H9 (cell line): ENCODE results near the gene CFAP119. TPM values are rescaled to one million over a fixed set of nuclear protein-coding genes. Genes with fewer than 3 reads are reported as not detected.
A peak's percentile ranks its signal among the peaks of the same experiment; 100 is the strongest.

Source experiments
- DNase-seq: peaks from one replicate; pipeline ENCODE4 v3.0.0-alpha.2; 2017
- H2AFZ ChIP-seq: one replicate; pipeline ENCODE4 v1.6.1; 2013; ENCODE audit warnings: mild to moderate bottlenecking, low read length, control low read depth, moderate library complexity
- H2AK5ac ChIP-seq: 2 replicates; pipeline ENCODE4 v1.6.1; 2013; ENCODE audit warnings: low read length, control low read depth, mixed read lengths; ENCODE audit not compliant: insufficient read length
- H2BK120ac ChIP-seq: one replicate; pipeline ENCODE4 v1.6.1; 2013; ENCODE audit warnings: low read depth, mild to moderate bottlenecking, low read length, control low read depth, inconsistent platforms; ENCODE audit not compliant: poor library complexity, severe bottlenecking
- H2BK12ac ChIP-seq: 2 replicates; pipeline ENCODE4 v1.6.1; 2013; ENCODE audit warnings: low read length, control low read depth, mixed read lengths, low read depth; ENCODE audit not compliant: insufficient read length
- H2BK15ac ChIP-seq: 2 replicates; pipeline ENCODE4 v1.6.1; 2013; ENCODE audit warnings: low read depth, low read length, control low read depth
- H2BK20ac ChIP-seq: one replicate; pipeline ENCODE4 v1.6.1; 2013; ENCODE audit warnings: low read depth, mild to moderate bottlenecking, low read length, control low read depth, inconsistent platforms; ENCODE audit not compliant: poor library complexity, severe bottlenecking
- H2BK5ac ChIP-seq: 2 replicates; pipeline ENCODE4 v1.6.1; 2013; ENCODE audit warnings: low read length, control low read depth, mixed read lengths; ENCODE audit not compliant: insufficient read length
- H3K14ac ChIP-seq: 2 replicates; pipeline ENCODE4 v1.6.1; 2013; ENCODE audit warnings: low read length, control low read depth; ENCODE audit not compliant: insufficient read depth
- H3K18ac ChIP-seq: 2 replicates; pipeline ENCODE4 v1.6.1; 2013; ENCODE audit warnings: low read depth, mild to moderate bottlenecking, mixed read lengths, low read length, control low read depth; ENCODE audit not compliant: insufficient read length
- H3K23ac ChIP-seq: 2 replicates; pipeline ENCODE4 v1.6.1; 2013; ENCODE audit warnings: low read length, control low read depth, mixed read lengths, low read depth; ENCODE audit not compliant: insufficient read length
- H3K23me2 ChIP-seq: 2 replicates; pipeline ENCODE4 v1.6.1; 2013; ENCODE audit warnings: low read depth, mild to moderate bottlenecking, mixed read lengths, low read length, control low read depth; ENCODE audit not compliant: insufficient read length, poor library complexity, severe bottlenecking
- H3K27ac ChIP-seq: 2 replicates; pipeline ENCODE4 v1.5.1; 2013; ENCODE audit warnings: low read length, control low read depth, mixed read lengths, low read depth; ENCODE audit not compliant: insufficient read length
- H3K27me3 ChIP-seq: 2 replicates; pipeline ENCODE4 v1.6.1; 2013; ENCODE audit warnings: low read length, control low read depth, inconsistent platforms; ENCODE audit not compliant: insufficient read depth
- H3K4ac ChIP-seq: 2 replicates; pipeline ENCODE4 v1.6.1; 2013; ENCODE audit warnings: low read depth, mild to moderate bottlenecking, control low read depth, inconsistent platforms, low read length, moderate library complexity
- H3K4me1 ChIP-seq: 2 replicates; pipeline ENCODE4 v1.6.1; 2013; ENCODE audit warnings: low read length, control low read depth, inconsistent platforms; ENCODE audit not compliant: insufficient read depth
- H3K4me2 ChIP-seq: 2 replicates; pipeline ENCODE4 v1.6.1; 2013; ENCODE audit warnings: low read length, control low read depth, mixed read lengths; ENCODE audit not compliant: insufficient read length, insufficient read depth
- H3K56ac ChIP-seq: 2 replicates; pipeline ENCODE4 v1.6.1; 2013; ENCODE audit warnings: low read depth, mild to moderate bottlenecking, mixed read lengths, low read length, control low read depth; ENCODE audit not compliant: insufficient read length
- H3K79me1 ChIP-seq: 2 replicates; pipeline ENCODE4 v1.6.1; 2013; ENCODE audit warnings: low read depth, mild to moderate bottlenecking, moderate library complexity, low read length, control low read depth, inconsistent platforms; ENCODE audit not compliant: insufficient read depth, poor library complexity, severe bottlenecking
- H3K79me2 ChIP-seq: 2 replicates; pipeline ENCODE4 v1.6.1; 2013; ENCODE audit warnings: low read length, control low read depth, inconsistent platforms; ENCODE audit not compliant: insufficient read depth
- H3K9ac ChIP-seq: 2 replicates; pipeline ENCODE4 v1.6.1; 2013; ENCODE audit warnings: low read length, control low read depth, mixed read lengths; ENCODE audit not compliant: insufficient read length; ENCODE audit errors: extremely low read depth
- H3K9me3 ChIP-seq: one replicate; pipeline ENCODE4 v1.6.1; 2013; ENCODE audit warnings: low read depth, low read length, inconsistent platforms; ENCODE audit not compliant: control insufficient read depth
- H3T11ph ChIP-seq: one replicate; pipeline ENCODE4 v1.6.1; 2013; ENCODE audit warnings: mild to moderate bottlenecking, low read length, control low read depth, inconsistent platforms
- H4K20me1 ChIP-seq: one replicate; pipeline ENCODE4 v1.6.1; 2013; ENCODE audit not compliant: control insufficient read depth, insufficient read length, insufficient read depth
- H4K5ac ChIP-seq: 2 replicates; pipeline ENCODE4 v1.6.1; 2013; ENCODE audit warnings: low read depth, mild to moderate bottlenecking, mixed read lengths, low read length, control low read depth; ENCODE audit not compliant: insufficient read length
- H4K8ac ChIP-seq: replicated peaks from 2 replicates; pipeline ENCODE4 v1.6.1; 2013; ENCODE audit warnings: low read length, control low read depth, mixed read lengths, low read depth; ENCODE audit not compliant: insufficient read length
- H4K91ac ChIP-seq: 2 replicates; pipeline ENCODE4 v1.6.1; 2013; ENCODE audit warnings: low read depth, mild to moderate bottlenecking, moderate library complexity, mixed read lengths, low read length, control low read depth; ENCODE audit not compliant: insufficient read length
- H3K27ac Mint-ChIP-seq, 3 experiments: 2 replicates in 2 of 3; 3 replicates in 1 of 3; pipeline ENCODE4 v1.8.0; 2020 to 2021; ENCODE audit warnings: mixed read lengths in 3 of 3, mild to moderate bottlenecking in 1 of 3, moderate library complexity in 1 of 3
- H3K27me3 Mint-ChIP-seq: 2 replicates; pipeline ENCODE4 v1.8.0; 2021; ENCODE audit warnings: low read depth, mild to moderate bottlenecking, moderate library complexity, mixed read lengths
- H3K36me3 Mint-ChIP-seq, 3 experiments: 2 replicates in 2 of 3; 3 replicates in 1 of 3; pipeline ENCODE4 v1.8.0; 2020 to 2021; ENCODE audit warnings: low read depth in 3 of 3, mixed read lengths in 3 of 3; ENCODE audit not compliant: insufficient read depth in 1 of 3
- H3K4me1 Mint-ChIP-seq, 2 experiments: 2 replicates each; pipeline ENCODE4 v1.8.0; 2020; ENCODE audit warnings: mixed read lengths in 2 of 2
- H3K4me3 Mint-ChIP-seq, 2 experiments: 2 replicates in 1 of 2; 3 replicates in 1 of 2; pipeline ENCODE4 v1.8.0; 2020 to 2021; ENCODE audit warnings: mild to moderate bottlenecking in 2 of 2, mixed read lengths in 2 of 2, moderate library complexity in 1 of 2
- H3K9me3 Mint-ChIP-seq, 2 experiments: 2 replicates in 1 of 2; 3 replicates in 1 of 2; pipeline ENCODE4 v1.8.0; 2020; ENCODE audit warnings: mild to moderate bottlenecking in 2 of 2, mixed read lengths in 2 of 2, moderate library complexity in 1 of 2
- CTCF ChIP-seq: fragments of 200-600 bp; sonication (generic); conservative IDR thresholded peaks from 3 replicates; pipeline ENCODE4 v1.8.0; 2021; ENCODE audit warnings: antibody characterized with exemption, mild to moderate bottlenecking
- WGBS: extraction: QIAGEN DNeasy Blood & Tissue Kit; methylation state at CpG from one replicate; pipeline ENCODE4 v1.1.7; 2013; ENCODE audit warnings: missing lambda C conversion rate, low lambda C conversion rate, mixed read lengths; ENCODE audit not compliant: insufficient read length; ENCODE audit errors: extremely low coverage; 5-methylcytosine and 5-hydroxymethylcytosine counted together
- total RNA-seq: library from RNA; stranded (reverse); gene quantifications from 2 replicates; pipeline ENCODE4 v1.2.1, GENCODE V29; 2021

The CFAP119 gene
- total RNA-seq, 1 experiment from 2014 or later, result 5.4 TPM

DNA sequence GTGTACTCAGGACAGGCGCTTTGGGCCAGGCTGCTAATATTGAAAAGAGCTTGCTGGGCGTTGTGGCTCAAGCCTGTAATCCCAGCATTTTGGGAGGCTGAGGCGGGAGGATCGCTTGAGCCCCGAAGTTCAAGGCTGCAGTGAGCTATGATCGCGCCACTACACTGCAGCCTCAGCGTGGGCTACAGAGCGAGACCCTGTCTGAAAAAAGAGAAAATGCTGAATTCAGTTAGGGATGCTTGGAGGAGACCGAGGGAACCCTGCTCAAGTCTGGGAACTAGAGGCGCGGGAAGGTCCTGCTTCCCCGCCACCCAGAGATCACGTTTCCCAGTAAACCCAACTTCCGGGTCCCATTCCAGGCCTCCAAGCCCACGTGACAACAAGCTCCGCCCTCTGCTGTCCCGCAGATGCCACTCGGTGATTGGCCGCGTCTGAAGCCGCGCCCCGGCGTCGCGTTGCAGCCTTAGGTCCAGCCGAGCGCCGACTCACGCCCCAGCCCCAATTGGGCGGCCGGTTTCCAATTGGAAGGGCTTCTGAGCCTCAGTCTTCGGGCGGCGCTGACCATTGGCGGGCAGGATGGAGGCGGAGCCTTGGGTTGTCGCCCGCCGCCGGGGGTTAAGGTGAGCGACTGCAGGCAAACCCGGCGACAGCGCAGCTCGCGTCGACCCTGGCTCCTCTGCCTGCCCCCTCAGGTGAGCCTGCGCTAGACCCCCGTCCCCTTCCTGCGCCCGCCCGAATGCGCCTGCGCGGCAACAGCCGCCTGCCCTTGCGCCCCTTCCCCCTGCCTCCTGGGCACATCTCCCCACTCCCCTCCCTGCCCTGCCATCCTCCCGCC, 13.8 kb downstream of the CFAP119 start, which contains the start of gene PHKG2:
Gene PHKG2, plus strand, starts transcription at position 627 of the 835 bp plus-strand sequence. CDS start 396 bp downstream, outside the sequence.
- Histone ChIP-seq H3K23ac (no peak within 1 kb of the TSS), H2BK15ac (no peak within 1 kb of the TSS), H3K4me2 (peak within 1 kb of the TSS; percentile 56), H4K91ac (no peak within 1 kb of the TSS), H2BK12ac (no peak within 1 kb of the TSS), H3K9ac (peak within 1 kb of the TSS; percentile 84), H4K5ac (peak within 1 kb of the TSS; percentile 10), H3K27me3 (no peaks in the 10 kb centered on the region), H3K4me1 (no peaks in the 10 kb centered on the region), H2AK5ac (no peak within 1 kb of the TSS), H4K20me1 (no peaks in the 10 kb centered on the region), H4K8ac (no peak within 1 kb of the TSS), H3K9me3 (no peaks in the 10 kb centered on the region), H3K79me1 (peaks cover 2% of the 10 kb centered on the region), H2BK20ac (no peak within 1 kb of the TSS), H3K79me2 (peaks cover 4% of the 10 kb centered on the region; the same call in 1 of the 2 replicates), H3K56ac (no peak within 1 kb of the TSS), H3T11ph (no peak within 1 kb of the TSS), H2BK120ac (no peak within 1 kb of the TSS), H3K14ac (peak within 1 kb of the TSS; percentile 59; the same call in 1 of the 2 replicates), H2AFZ (no peak within 1 kb of the TSS), H3K18ac (peak within 1 kb of the TSS; percentile 78), H3K27ac (no peak within 1 kb of the TSS), H3K23me2 (peaks cover 5% of the 10 kb centered on the region), H3K4ac (no peak within 1 kb of the TSS; the same call in 1 of the 2 replicates), H2BK5ac (no peak within 1 kb of the TSS)
- DNase-seq, result peak; percentile 100
- H3K9me3 Mint-ChIP-seq, result peaks cover 0 to 1% of the 10 kb centered on the region in 2 experiments; a peak in 1 of 5 replicates
- H3K27me3 Mint-ChIP-seq, result no peaks in the 10 kb centered on the region
- peak within 1 kb of the TSS; percentile 97 for H3K4me3 Mint-ChIP-seq
- no CpG with 5 or more reads among the region's 60 CpGs for WGBS
- peak within 1 kb of the TSS; percentile 94 to 98 (median 96) for H3K27ac Mint-ChIP-seq
- peaks cover 7 to 16% of the 10 kb centered on the region in 2 experiments for H3K4me1 Mint-ChIP-seq
- peaks cover 6 to 47% (median 28%) of the 10 kb centered on the region in 3 experiments; a peak in 6 of 7 replicates for H3K36me3 Mint-ChIP-seq
- TF ChIP-seq CTCF, result no peak
